CD4-positive, alpha-beta T cell treated with Interferon gamma for 1 hour (primary cell): Measurements from ENCODE around the gene CFAP92.
"Not testable (repeated sequence)": the region's sequence is repeated elsewhere in the genome, so short reads cannot be mapped to it uniquely, and the experiment has no call there.

ENCODE experiments used
- DNase-seq: peaks from one replicate; pipeline ENCODE4 v3.0.0-alpha.2; 2020

The CFAP92 gene

GRCh38 chr3:128931046-128931445, 62.8 kb downstream of the CFAP92 start:
- no peak for DNase-seq

- DNase-seq, result no peak
Measured at GRCh38 chr3:128929364-128929763, 64.5 kb downstream of the CFAP92 start.

DNA sequence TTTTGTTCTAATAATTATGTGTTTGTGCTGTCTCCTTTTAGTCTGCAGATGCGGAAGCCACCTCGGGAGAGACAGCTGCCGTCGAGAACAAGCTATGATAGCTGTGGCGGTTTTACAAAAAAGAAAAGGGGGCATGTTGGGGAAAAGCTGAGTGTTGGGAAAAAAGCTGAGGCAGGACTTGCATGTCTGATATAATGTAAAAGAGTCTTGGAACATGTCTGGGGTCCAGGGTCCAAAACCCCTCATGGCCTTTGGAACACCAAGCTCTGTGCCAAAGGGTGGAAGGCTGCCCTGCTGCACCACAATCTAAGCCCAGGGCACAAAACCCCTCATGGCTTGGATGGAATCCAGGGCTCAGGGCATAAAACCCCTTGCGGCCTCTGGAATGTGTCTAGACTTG, 69.9 kb downstream of the CFAP92 start:
- not testable (repeated sequence) for DNase-seq

DNA sequence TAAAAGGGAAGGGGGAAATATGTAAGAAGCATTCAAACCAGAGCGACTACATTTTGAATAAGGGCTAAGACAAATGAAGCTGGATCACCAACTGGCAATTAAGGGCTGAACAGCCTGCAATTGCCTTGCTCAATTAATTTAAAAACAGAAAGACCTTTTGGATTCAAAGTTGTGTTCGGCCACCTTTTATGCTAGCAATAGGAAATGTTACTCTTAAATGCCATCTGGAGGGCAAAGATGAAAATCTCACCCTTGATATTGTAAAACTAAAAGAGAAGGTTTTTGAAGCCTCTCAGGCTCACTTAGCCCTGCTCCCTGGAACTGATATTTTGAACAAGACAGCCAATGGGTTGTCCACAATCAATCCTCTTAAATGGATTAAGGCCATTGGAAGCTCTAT, 70.3 kb downstream of the CFAP92 start:
- DNase-seq, result no peak

- peak; percentile 24 for DNase-seq
Measured at GRCh38 chr3:128922804-128923459, 70.9 kb downstream of the CFAP92 start.

DNA sequence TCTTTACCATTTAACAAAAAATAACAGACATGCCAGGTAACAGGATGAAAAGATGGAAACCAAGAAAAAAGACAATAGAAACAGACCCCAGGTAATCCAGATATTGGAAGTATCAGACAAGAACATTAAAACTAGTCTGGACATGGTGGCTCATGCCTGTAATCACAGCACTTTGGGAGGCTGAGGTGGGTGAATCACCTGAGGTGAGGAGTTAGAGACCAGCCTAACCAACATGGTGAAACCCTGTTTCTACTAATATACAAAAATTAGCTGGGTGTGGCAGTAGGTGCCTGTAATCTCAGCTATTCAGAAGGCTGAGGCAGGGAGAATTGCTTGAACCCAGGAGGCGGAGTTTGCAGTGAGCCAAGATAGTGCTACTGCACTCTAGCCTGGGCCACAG, 73.9 kb downstream of the CFAP92 start:
- no peak for DNase-seq

GRCh38 chr3:128917291-128917690, 76.6 kb downstream of the CFAP92 start:
- no peak for DNase-seq

GRCh38 chr3:128914966-128915645, 78.8 kb downstream of the CFAP92 start:
- DNase-seq, result no peak

DNA sequence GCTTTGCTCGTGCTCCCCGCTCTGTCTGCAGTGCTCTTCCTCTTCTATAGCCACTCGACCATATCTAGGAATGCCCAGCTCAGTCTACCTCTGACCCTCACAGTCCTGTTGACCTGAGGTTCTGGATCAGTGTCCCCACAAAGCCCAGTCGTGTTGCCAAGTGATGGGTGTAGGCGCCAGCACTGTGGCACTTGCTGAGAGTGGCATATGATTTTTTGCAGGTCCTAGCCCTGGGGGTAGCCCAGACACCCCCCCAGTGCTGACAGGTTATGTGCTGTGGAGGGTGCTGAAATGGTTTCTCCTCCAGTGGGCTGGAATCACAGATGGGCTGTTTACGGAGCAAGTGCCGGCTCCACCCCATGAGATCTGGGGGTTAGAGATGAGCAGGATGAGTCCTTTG, 82.0 kb downstream of the CFAP92 start:
- DNase-seq, result no peak

DNA sequence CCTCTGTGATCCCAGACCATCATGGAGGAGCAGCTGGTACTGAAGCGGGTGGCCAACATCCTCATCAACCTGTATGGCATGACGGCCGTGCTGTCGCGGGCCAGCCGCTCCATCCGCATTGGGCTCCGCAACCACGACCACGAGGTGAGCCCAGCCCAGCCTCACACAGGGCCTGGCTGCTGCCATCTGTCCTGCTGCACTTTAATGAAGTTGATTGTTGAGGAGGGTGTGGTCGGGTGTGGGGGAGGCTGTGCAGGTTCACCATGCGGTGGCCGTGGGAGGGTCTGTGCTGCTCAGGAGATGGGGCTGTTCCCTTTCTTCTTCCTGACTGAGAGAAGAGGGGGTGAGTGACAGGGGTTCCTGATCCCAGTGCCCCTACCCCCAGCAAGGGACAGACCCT, 83.9 kb downstream of the CFAP92 start:
- no peak for DNase-seq

DNA sequence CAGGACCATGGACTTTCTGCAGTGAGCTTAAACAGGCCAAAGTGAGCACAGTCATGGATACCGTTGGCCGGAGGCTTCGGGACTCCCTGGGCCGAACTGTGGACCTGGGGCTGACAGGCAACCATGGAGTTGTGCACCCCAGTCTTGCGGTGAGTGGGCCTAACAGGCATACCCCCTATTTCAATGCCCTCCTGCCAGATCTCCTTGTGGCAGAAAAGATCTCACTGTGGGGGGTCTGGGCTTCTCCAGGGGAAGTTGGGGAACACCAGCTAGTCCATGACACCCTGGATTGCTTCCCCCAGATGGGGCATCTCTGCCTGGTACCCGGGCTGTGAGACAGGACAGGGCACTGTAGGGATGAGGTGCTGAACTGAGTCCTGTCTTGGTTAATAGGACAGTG, 84.9 kb downstream of the CFAP92 start:
- DNase-seq, result no peak

GRCh38 chr3:128907706-128908445, 86.0 kb downstream of the CFAP92 start:
- no peak for DNase-seq

GRCh38 chr3:128906804-128907525, 86.9 kb downstream of the CFAP92 start:
- no peak for DNase-seq

- DNase-seq, result no peak
Measured at GRCh38 chr3:128906031-128906803, 87.7 kb downstream of the CFAP92 start.

DNA sequence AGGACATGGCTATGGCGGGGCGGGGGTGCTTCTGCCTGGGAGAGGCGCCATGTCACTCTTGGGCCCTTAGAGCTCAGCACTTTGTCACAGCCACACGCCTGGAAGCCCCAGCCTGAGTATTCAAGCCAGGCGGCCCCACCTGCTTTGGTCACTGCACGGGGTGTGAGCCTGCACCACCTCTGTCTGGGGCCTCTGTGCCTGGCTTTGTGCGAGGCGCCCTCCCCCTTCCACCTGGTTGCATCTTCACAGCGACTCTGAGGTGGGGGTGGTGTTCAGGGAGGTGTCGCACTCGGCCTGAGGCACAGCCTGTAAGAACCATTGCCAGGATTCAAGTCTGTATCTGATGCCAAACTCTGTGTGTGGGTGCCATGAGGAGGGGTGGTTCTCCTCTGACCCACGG, 90.4 kb downstream of the CFAP92 start:
- DNase-seq, result no peak

GRCh38 chr3:128902426-128902825, 91.5 kb downstream of the CFAP92 start:
- no peak for DNase-seq

DNA sequence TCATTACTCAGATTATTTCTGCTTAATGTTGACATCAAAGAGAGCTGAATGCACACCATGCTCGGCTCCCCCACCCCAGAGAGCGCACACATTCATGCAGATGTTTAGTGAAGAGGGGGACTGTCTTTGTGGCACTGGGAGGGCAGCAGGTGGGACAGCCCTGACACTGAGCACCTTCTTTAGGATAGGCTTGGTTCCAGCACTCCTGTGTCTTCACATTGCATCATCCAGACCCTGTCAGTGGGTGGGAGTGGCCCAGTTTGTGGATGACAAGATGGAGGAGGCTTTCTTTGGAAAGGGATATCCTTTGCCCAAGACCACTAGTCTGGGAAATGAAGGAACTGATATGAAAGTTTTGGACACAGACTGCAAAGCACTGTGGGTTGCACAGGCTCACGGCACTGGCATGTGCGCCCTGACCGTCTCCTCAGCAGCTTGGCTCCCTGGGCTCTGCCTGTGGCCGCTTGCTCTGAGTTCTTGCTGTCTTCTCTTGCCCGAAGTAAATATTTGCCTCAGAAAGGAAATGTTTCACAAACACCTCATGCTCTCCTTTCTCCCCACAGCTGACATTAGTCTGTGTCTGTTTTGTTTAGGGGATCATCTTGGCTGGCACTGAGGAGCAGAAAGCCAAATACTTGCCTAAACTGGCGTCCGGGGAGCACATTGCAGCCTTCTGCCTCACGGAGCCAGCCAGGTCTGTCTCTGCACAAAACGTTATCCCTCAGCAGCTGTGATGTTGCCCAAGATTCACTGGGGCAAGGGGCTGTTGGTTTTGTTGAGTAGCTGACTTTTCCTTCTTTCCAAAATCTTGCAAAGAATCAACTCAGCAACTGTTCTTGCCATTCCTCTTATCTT, 97.8 kb downstream of the CFAP92 start:
- DNase-seq, result no peak

DNA sequence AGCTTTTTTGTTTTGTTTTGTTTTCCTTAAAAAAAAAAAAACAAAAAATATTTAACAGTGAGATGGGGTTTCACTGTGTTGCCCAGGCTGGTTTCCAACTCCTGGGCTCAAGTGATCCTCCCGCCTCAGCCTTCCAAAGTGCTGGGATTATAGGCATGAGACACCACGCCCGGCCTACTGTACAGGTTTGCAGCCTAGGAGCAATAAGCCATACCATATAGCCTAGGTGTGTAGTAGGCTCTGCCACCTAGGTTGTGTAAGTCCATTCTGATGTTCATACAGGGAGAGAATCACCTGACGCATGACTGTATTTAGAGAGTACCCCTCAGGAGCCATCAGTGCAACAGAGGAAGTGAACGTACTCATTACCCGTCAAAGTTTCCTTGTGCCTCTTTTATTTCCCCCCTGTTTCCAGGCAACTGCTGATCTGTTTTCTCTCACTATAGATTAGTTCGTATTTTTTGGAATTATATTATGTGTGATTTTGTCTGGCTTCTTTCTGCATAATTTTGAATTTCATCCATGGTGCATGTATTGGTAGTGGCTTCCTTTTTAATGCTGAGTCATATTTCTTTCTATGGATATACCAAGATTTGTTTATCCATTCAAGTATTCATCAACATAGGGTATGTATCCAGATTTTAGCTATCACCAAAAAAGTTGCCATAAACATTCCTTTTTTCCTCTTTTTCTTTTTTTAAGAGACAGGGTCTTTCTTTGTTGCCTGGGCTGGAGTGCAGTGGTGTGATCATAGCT, 104.6 kb downstream of the CFAP92 start:
- DNase-seq, result no peak

DNA sequence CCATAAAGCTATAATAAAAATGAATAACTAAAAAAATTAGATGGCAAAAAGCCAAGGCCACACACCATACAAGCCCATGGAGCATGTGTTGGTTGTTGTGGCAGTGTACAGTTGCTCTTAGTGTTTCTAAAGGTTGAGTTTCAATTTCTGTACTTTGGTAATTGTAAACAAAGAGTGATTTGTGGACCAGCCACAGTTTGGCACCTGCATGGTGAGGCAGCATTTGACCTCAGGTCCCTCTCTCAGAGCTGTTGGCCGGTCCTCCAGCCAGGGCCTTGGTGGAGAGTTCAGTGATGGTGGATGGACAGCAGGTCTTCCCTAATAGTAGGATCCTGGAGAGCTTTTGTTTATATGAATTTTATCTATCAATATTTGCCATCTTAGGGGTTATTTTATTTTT, 108.9 kb downstream of the CFAP92 start:
- no peak for DNase-seq

- no peak for DNase-seq
Measured at GRCh38 chr3:128882719-128883118, 111.2 kb downstream of the CFAP92 start.

GRCh38 chr3:128881576-128881975, 112.3 kb downstream of the CFAP92 start:
- no peak for DNase-seq
